GM12873 (cell line): Measurements from ENCODE around the gene FOXO1.

ENCODE experiments used
- CTCF ChIP-seq: IDR thresholded peaks from 2 replicates; pipeline ENCODE4 v1.5.1; 2012; ENCODE audit warnings: low read depth, mild to moderate bottlenecking, moderate library complexity, low read length, control low read depth; ENCODE audit not compliant: insufficient read depth; ENCODE audit errors: missing control alignments

FOXO1 gene

DNA sequence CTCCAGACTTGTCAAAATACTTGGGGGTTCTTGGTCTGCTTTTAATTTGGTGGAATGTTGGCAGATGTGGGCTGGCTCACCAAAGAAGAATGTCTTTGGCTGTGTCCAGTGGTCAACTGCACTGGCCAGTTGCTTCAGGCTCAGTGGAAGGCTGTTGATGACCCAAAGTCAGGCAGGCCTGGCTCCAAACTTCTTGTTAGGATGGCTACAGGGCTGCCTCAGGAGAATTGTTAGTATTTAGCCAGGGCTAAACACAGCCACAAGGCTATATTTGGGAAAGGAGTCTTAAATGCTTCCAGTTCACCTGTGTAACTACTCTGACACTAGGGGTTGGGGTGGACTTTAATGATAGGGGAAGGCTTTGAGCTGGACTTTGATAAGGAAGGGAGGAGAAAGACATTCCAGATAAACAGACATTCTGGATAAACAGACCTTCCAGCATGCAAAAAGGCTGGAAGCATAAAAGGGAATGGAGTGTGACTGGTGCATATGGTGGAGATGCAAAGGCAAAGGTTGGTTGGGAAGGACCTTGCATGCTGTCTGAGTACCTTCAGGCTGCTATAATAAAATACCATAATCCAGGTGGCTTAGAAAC is 116.8 kb downstream of the FOXO1 start:
- no peak for TF ChIP-seq CTCF

GRCh38 chr13:40547591-40548315 is 118.7 kb downstream of the FOXO1 start:
- TF ChIP-seq CTCF = no peak

GRCh38 chr13:40546047-40546446 is 120.4 kb downstream of the FOXO1 start:
- TF ChIP-seq CTCF = no peak

DNA sequence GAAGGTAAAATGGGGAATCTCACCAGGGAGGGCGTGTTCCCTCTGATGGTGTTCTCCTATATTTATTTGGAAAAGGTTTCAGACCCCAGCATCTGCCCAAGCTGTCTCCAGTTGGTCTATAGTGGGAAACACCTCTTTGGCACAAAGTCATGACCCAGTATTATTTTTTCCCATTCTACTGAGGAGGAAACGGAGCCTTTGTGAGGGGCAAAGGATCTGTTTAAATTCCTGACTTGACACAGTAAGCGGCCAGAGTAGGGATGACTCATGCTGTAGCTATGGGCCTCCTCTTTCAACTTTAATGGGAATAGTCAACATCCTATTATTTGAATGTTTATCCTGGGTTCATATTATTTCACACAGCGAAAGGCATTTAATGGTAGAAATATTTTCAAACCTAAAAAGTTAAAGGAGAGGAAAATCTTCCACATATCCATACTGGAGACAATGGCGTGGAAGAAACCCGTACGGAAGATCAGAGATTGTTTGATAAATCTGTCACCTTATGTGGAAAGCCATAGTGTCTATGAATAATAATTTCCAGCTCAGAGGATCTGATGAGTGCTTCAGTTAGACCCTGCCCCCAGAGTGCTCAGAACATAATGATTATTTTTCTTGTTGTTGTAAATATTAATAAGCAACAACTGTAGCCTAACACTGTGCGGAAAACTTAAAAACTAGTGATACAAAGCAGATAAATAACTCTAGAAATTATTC is 126.0 kb downstream of the FOXO1 start:
- TF ChIP-seq CTCF = no peak

DNA sequence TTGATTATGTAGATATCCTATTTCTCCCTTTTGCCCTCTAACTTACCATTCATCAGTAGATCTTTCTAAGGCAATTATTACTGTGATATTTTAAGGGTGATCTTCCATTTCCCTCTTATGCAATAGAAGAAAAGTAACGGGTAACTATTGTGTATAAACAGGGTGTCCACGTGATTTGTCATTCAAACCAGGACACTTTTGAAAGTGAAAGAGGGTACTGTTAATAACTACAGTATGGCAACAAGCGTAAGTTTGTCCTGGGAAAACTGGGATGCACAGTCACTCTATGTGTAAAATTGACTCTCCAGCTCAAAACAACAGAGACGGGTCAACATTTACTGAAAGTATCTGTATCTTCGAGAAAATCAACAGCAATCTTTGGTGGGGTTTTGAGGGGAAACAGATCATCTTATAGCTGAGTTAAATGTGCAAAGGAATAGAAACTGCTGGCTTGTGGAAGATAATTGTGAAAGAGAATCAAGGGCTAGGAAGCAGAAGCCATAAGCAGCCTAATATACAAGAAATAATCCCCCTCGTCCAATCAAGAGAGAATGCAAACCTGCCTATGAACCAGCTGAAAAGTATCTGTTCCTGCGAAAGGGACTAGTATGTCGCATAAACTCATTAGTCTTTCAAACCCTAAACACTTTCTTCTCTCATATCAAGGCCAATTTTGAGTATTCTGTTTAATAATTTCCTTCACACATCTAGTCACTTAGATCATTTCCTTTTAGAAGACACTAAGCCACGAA is 126.7 kb downstream of the FOXO1 start:
- TF ChIP-seq CTCF = no peak

DNA sequence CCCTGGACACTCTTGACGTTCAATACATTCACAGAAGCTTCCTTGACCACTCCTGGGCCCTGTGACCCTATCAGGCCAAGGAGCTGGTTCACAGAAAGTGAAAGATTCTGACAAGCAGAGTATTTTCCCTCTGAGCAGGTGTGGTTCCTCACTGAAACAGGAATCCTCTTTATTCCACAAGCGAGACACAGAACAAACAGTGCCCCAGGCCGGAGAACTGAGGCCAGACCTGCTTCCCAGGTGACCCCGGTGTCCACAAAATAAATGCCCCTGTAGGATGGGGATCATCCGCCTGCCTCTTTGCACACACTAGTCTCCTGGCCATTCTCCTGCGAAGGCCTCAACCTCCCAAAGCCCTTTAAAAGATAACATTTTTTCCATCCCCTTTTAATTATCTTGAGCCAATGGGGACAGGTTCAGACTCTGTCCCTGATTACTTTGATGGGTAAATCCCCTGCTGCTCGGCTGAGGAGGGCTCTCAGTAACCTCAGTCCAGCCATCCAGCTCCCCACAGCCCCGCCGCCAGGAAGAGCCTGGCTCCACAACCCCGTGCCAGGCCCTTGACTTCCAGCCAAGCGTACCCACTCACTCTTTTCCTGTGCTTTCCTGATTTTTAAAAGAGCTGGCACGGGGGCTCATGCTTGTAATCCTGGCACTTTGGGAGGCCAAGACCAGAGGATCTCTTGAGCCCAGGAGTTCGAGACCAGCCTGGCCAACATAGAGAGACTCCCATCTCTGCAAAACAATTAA is 129.1 kb downstream of the FOXO1 start:
- no peak for TF ChIP-seq CTCF
